Osteocyte (in vitro differentiated cells): ENCODE data around the gene RAB31. TPM values are rescaled to one million over a fixed set of nuclear protein-coding genes. Genes with fewer than 3 reads are reported as not detected.
A peak's percentile ranks its signal among the peaks of the same experiment; 100 is the strongest.

Experiments used
- DNase-seq: peaks from one replicate; pipeline ENCODE4 v3.0.0; 2021; ENCODE audit warnings: mixed read lengths; ENCODE audit not compliant: unreplicated experiment; ENCODE audit errors: extremely low spot score
- H3K27ac Mint-ChIP-seq: one replicate; pipeline ENCODE4 v1.8.0; 2021; ENCODE audit warnings: mild to moderate bottlenecking, mixed read lengths; ENCODE audit not compliant: unreplicated experiment
- H3K27me3 Mint-ChIP-seq: one replicate; pipeline ENCODE4 v1.8.0; 2021; ENCODE audit warnings: mixed read lengths; ENCODE audit not compliant: unreplicated experiment
- H3K36me3 Mint-ChIP-seq: one replicate; pipeline ENCODE4 v1.8.0; 2021; ENCODE audit warnings: mixed read lengths; ENCODE audit not compliant: unreplicated experiment
- H3K4me1 Mint-ChIP-seq: one replicate; pipeline ENCODE4 v1.8.0; 2021; ENCODE audit warnings: mixed read lengths; ENCODE audit not compliant: unreplicated experiment
- H3K4me3 Mint-ChIP-seq: one replicate; pipeline ENCODE4 v1.8.0; 2021; ENCODE audit warnings: mild to moderate bottlenecking, moderate library complexity, mixed read lengths; ENCODE audit not compliant: unreplicated experiment
- H3K9me3 Mint-ChIP-seq: one replicate; pipeline ENCODE4 v1.8.0; 2021; ENCODE audit warnings: mixed read lengths; ENCODE audit not compliant: unreplicated experiment
- CTCF ChIP-seq: fragments of 200-600 bp; sonication (generic); IDR thresholded peaks from 2 replicates; pipeline ENCODE4 v1.5.0; 2021; ENCODE audit warnings: antibody characterized with exemption, mild to moderate bottlenecking, moderate library complexity
- total RNA-seq: library from RNA; stranded (reverse); gene quantifications from 2 replicates; pipeline ENCODE4 v1.2.1, GENCODE V29; 2021

RAB31 gene
- total RNA-seq, 1 donor from 2014 or later, result 90.8 TPM

DNA sequence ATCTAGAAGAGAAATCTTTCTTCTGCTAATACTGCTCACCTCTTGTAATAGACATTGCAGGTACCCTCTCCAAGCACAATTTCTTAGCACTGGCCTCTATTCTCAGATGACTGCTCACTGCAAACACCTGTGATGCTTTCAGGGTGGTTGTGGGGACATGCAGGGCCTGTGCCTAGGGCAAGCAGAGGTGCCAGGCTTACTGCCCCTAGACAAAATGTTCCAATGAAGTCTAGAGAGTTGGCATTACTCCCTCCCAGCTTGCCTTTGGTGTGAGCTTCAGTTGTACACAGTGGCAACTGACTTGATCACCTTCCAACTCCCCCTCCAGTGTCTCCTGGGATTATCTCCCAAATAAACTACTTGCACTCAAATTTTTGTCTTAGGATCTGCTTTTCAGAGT is 164.7 kb downstream of the RAB31 start:
- Mint-ChIP-seq H3K4me3 (no peak overlapping the region), H3K27me3 (no peaks in the 10 kb centered on the region), H3K27ac (no peak overlapping the region), H3K4me1 (peaks cover 27% of the 10 kb centered on the region), H3K36me3 (no peaks in the 10 kb centered on the region), H3K9me3 (no peaks in the 10 kb centered on the region)
- no peak for TF ChIP-seq CTCF
- DNase-seq, result no peak

DNA sequence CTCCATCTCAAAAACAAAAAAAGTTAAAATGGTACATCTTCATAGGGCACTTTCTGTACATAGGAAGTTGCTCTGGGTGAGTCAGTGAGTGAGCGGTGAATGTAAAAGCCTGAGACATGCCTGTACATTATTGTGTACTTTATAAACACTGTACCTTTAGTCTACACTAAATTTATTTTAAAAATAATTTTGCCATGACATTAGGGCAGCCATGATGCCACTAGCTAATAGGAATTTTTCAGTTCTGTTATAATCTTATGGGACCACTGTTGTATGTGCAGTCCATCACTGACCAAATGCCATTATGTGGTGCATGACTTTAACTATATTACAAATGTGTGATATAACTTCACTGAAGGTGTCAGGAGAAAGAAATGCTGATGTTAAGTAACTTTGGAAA is 166.6 kb downstream of the RAB31 start:
- no peak overlapping the region for H3K27ac Mint-ChIP-seq
- no peaks in the 10 kb centered on the region for H3K9me3 Mint-ChIP-seq
- H3K4me3 Mint-ChIP-seq, result no peak overlapping the region
- TF ChIP-seq CTCF, result no peak
- H3K4me1 Mint-ChIP-seq, result peaks cover 23% of the 10 kb centered on the region
- no peaks in the 10 kb centered on the region for H3K27me3 Mint-ChIP-seq
- DNase-seq, result no peak
- H3K36me3 Mint-ChIP-seq, result no peaks in the 10 kb centered on the region

- Mint-ChIP-seq H3K4me1 (peaks cover 14% of the 10 kb centered on the region), H3K27ac (peak overlapping the region; percentile 94), H3K4me3 (peak overlapping the region; percentile 68), H3K36me3 (no peaks in the 10 kb centered on the region), H3K27me3 (no peaks in the 10 kb centered on the region), H3K9me3 (no peaks in the 10 kb centered on the region)
- TF ChIP-seq CTCF, result no peak
- DNase-seq, result no peak
Observed at GRCh38 chr18:9876212-9876866, 168.2 kb downstream of the RAB31 start.

DNA sequence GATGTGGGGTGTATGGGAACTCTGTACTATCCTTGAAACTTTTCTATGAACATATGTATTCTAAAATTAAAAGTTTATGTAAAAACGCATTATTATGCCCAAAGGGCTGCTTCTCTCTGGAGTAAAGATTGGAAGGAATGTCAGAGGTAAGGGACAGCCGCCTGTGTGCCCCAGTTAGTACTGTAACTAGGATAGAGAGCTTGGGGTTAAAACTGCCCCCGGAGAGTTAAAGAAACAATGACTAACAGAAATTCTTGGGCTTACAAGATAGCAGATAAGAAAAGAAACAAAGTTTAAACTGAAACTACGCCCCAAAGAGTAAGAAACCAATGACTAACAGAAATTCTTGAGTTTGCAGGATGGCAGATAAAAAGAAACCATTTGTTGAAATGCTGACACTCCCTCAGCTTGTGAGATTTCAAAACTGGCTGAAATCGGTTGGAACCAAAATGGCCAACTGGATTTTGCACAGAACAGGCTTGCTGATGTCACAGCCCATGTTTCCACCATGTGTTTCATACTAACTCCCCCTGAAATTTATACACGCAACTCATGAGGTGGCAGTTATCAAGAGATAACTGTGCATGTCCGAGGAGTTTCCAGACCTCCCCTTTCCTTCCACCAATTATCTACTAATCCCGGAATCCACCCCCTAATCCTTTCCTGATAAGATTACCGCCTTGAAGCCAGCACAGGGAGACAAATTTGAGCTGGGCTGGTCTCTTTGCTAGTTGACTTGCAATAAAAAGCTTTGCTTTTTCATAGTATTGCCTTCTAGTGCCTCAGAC is 169.0 kb downstream of the RAB31 start:
- no peaks in the 10 kb centered on the region for H3K9me3 Mint-ChIP-seq
- DNase-seq, result no peak
- H3K4me3 Mint-ChIP-seq, result peak overlapping the region; percentile 68
- no peaks in the 10 kb centered on the region for H3K27me3 Mint-ChIP-seq
- TF ChIP-seq CTCF, result no peak
- no peaks in the 10 kb centered on the region for H3K36me3 Mint-ChIP-seq
- H3K4me1 Mint-ChIP-seq, result peaks cover 14% of the 10 kb centered on the region
- H3K27ac Mint-ChIP-seq, result peak overlapping the region; percentile 94

DNA sequence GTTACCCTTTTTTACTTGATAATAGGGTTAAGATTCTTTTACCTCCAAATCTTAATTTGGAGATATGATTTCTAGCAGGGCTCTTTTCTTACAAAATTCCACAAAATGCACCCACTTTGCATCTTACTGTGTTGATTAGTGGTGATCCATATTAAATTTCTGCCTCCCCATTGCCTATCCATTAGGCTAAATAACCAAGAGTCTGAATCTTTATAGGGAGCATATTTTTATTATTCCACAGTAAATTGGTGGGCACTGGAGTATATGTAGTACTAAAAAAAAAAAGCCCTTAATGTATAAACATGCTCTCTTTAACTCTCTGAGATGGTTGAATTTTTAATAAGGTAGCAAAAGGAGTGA is 169.5 kb downstream of the RAB31 start:
- peak overlapping the region; percentile 94 for H3K27ac Mint-ChIP-seq
- H3K36me3 Mint-ChIP-seq, result no peaks in the 10 kb centered on the region
- no peaks in the 10 kb centered on the region for H3K27me3 Mint-ChIP-seq
- peaks cover 14% of the 10 kb centered on the region for H3K4me1 Mint-ChIP-seq
- H3K4me3 Mint-ChIP-seq, result peak overlapping the region; percentile 68
- no peak for DNase-seq
- no peaks in the 10 kb centered on the region for H3K9me3 Mint-ChIP-seq
- no peak for TF ChIP-seq CTCF
